HG03135 (cell line): Measurements from ENCODE around the gene NOTCH2.

ENCODE experiments used
- ATAC-seq: cut with Tn5 transposase; IDR thresholded peaks from one replicate; pipeline ENCODE4 v1.9.1; 2021; ENCODE audit warnings: mild to moderate bottlenecking, moderate library complexity; ENCODE audit not compliant: unreplicated experiment

Gene NOTCH2

GRCh38 chr1:119911775-119912174 lies 157.7 kb downstream of the NOTCH2 start:
- ATAC-seq = no peak

GRCh38 chr1:119910618-119911017 lies 158.8 kb downstream of the NOTCH2 start:
- ATAC-seq = no peak

- ATAC-seq = no peak
Observed at GRCh38 chr1:119909890-119910596, 159.4 kb downstream of the NOTCH2 start.

GRCh38 chr1:119908661-119909060 lies 160.8 kb downstream of the NOTCH2 start:
- ATAC-seq = no peak

- ATAC-seq = no peak
Observed at GRCh38 chr1:119906927-119907652, 162.4 kb downstream of the NOTCH2 start.

GRCh38 chr1:119903443-119903835 lies 166.0 kb downstream of the NOTCH2 start:
- no peak for ATAC-seq

- no peak for ATAC-seq
Observed at GRCh38 chr1:119902775-119903442, 166.6 kb downstream of the NOTCH2 start.

GRCh38 chr1:119898981-119899720 lies 170.3 kb downstream of the NOTCH2 start:
- ATAC-seq = no peak

GRCh38 chr1:119898530-119898929 lies 170.9 kb downstream of the NOTCH2 start:
- no peak for ATAC-seq

- ATAC-seq = no peak
Observed at GRCh38 chr1:119896303-119896702, 173.2 kb downstream of the NOTCH2 start, which contains the start of gene ADAM30. Gene ADAM30, minus strand, starts transcription at chr1:119896515. Its CDS starts 179 bp downstream, at chr1:119896336.

- ATAC-seq = no peak
Observed at GRCh38 chr1:119895102-119895501, 174.4 kb downstream of the NOTCH2 start.

- ATAC-seq = no peak
Observed at GRCh38 chr1:119893827-119894700, 175.4 kb downstream of the NOTCH2 start.

- ATAC-seq = no peak
Observed at GRCh38 chr1:119893238-119893791, 176.1 kb downstream of the NOTCH2 start.

- ATAC-seq = no peak
Observed at GRCh38 chr1:119891386-119891785, 178.1 kb downstream of the NOTCH2 start.

- no peak for ATAC-seq
Observed at GRCh38 chr1:119888476-119888875, 181.0 kb downstream of the NOTCH2 start.

- no peak for ATAC-seq
Observed at GRCh38 chr1:119887427-119887826, 182.0 kb downstream of the NOTCH2 start.

GRCh38 chr1:119885903-119886783 lies 183.3 kb downstream of the NOTCH2 start:
- ATAC-seq = no peak

GRCh38 chr1:119884711-119885110 lies 184.8 kb downstream of the NOTCH2 start:
- no peak for ATAC-seq

- ATAC-seq = no peak
Observed at GRCh38 chr1:119883826-119884225, 185.6 kb downstream of the NOTCH2 start.
